SHP77 treated with DMSO at 0.1 percent for 48 hours (cell line): ENCODE results near the gene GLI3.
A peak's percentile ranks its signal among the peaks of the same experiment; 100 is the strongest.

Source experiments
- DNase-seq: peaks from one replicate; lab custom pipeline; 2025; lab: John Stamatoyannopoulos, UW

The GLI3 gene

GRCh38 chr7:42033480-42033879 lies 203.5 kb downstream of the GLI3 start:
- no peak for DNase-seq

GRCh38 chr7:42029405-42029804 lies 207.6 kb downstream of the GLI3 start:
- DNase-seq = no peak

DNA sequence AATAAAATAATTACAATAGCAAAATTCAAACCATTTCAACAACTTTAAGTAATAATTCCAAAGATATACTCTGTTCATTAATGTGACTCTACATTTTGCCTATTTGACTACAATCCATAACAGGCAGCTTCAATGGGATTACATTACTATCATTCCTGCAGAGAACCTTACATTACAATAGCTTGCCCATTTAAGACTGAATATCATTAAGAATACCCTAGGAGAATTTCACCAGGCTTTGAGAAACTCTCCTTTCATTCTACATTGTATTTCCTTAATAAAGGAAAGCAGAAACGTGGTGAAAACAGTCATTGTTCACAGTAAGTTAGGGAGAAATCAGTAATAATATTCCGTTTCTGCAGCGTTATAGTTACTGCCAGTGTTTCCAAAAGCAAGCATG lies 209.5 kb downstream of the GLI3 start:
- DNase-seq = no peak

DNA sequence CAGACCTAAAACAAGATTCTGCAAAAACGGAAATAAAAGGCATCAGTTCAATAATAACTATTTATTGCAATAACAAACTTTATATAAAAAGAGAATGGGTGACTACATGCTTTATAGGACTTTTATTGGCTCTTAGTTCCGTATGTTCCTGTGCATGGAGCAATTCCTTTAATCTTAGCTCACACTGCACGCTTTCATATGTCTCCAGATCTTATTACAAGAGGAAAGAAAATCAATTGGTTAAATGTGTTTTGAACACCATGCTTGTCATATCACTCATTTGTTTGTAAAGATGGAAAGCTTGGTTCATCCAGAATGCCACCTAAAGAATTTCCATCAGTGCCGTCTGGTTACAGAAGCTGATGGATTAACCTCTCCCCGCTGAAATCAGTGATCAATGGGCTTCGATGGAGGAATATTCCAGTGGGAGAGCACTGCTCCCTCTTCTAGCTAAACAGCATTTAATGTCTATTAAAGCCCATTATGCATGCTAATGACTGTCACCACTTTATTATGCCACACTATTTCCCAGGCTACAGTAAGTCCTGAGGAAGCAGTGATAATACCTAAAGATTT lies 210.3 kb downstream of the GLI3 start:
- no peak for DNase-seq

DNA sequence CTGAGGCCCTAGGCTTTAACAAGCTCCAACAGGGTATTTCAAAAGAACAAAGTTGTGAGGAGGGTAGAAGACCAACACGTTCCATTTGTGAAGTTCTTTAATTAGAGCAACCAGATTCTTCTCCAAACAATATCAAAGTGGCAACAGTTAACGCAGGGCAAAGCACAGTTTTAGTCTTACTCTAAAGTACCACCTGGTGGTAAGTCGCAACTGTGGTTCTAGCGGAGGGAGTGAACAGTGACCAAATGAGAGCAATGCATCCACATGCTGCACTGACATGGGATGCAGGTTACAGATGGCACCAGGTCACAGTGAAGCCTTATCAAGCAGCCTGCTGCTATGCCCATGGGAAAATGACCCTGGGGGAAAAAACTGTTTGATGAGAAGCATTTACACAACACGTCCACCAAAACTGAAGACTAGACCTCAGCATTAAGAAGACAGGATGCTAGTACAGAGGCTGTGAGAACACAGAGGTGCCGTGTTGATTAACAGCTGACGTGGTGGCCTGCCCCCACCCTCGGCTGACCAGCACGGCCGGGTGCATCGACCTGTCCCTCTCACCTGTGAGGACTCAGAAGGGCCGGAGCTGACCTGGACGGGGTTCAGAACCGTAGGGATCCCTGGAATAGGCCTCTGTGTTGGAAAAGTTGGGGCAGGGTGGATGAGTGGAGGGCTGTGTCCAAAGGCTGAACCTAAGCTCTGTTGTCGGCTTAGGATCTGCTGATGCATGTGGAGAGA lies 211.2 kb downstream of the GLI3 start:
- no peak for DNase-seq

DNA sequence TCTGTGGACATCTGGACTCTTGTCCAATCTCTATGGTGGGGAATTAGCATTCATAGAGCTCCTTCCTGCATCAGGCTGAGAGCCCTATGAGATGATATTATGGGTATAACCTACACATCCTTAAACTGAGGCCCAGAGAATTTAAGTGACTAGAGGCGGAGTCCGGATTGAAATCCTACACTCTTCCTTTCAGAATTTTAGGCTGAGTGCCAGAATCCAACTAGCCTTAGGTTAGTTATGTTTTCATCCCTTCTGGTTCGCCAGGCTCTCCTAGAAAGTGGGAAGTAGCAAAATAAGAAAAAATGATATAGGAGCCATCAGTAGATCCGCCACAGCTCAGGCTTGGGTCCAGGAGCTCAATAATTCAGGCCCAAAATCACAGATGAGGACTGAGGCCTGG lies 212.5 kb downstream of the GLI3 start:
- no peak for DNase-seq

- DNase-seq = no peak
Observed at GRCh38 chr7:42023262-42023661, 213.7 kb downstream of the GLI3 start.

GRCh38 chr7:42022791-42023190 lies 214.2 kb downstream of the GLI3 start:
- no peak for DNase-seq

GRCh38 chr7:42022056-42022455 lies 215.0 kb downstream of the GLI3 start:
- no peak for DNase-seq

GRCh38 chr7:42021631-42022030 lies 215.4 kb downstream of the GLI3 start:
- no peak for DNase-seq

GRCh38 chr7:42020061-42020460 lies 216.9 kb downstream of the GLI3 start:
- no peak for DNase-seq

DNA sequence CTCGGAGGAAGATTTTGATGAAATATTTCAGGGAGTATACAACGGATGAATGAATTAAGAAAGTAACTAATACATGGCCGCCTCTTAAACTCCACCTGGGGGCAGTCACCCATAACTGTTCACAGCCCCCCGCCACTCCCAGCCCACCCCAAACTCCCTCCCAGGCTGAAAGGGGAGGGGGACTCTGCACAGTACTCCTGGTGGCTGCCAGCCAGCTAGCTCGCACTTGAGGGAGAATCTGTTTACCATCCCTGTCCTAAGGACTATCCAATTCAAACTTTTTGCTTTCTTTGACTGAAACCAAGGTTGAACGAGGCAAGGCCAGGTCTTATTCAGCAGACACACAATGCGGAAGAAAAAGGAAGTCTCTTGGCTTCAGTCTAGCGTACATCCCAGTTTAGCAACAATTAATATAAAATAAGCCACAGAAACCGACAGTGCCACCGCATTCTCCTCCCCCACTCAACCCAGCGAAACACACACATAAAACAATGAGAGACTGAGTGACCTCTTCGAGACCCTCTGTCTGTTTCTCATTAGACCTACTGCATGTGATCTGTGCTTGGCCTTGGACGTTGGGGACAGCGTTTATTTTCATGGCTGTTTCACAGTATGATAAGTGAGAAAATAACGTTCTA lies 219.5 kb downstream of the GLI3 start:
- no peak for DNase-seq

- no peak for DNase-seq
Observed at GRCh38 chr7:42016517-42016916, 220.5 kb downstream of the GLI3 start.

DNA sequence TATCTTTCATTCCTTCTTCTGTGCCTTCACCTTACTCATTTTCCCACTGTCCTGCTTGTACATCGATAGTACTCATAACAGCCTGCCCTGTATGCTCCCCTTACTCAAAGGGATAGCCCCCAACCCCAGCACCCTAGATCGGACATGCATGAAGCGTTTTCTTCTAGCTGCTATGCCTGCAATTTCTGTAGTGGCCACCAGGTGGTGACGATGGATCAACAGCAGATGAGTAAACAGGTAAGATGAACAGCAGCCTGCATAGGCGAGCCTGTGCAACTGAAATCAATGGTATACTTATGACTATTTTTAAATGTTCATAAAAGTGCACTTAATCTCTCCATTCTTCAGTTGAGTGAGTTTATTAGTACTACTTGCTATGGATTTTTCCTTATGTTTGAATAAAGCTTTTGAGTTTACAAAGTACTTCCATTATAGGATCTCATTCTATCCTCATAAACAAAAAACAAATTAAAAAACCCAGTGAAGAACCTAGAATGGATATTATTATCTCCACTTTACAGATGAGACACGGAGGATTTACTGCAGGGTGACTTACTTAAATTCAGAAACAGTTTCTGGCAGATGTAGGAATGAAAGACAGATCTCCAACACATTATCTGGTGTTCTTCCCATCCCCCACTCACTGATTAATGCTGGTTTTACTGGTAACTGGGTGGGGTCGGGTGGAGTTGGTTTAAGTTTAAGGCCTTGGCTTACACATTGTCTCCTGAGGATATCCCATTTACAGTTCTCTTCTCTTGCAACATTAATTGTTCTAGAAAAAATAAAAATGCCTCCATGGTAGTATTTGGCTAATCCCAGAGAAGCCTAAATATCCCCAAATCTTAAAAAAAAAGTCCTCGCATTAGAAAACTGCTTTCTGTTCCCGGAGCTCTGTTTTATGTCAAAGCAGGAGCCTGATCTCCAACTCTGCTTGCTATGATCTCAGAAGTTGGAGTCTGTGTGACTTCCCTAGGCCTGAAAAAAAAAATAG lies 222.1 kb downstream of the GLI3 start:
- DNase-seq = peak; percentile 11

DNA sequence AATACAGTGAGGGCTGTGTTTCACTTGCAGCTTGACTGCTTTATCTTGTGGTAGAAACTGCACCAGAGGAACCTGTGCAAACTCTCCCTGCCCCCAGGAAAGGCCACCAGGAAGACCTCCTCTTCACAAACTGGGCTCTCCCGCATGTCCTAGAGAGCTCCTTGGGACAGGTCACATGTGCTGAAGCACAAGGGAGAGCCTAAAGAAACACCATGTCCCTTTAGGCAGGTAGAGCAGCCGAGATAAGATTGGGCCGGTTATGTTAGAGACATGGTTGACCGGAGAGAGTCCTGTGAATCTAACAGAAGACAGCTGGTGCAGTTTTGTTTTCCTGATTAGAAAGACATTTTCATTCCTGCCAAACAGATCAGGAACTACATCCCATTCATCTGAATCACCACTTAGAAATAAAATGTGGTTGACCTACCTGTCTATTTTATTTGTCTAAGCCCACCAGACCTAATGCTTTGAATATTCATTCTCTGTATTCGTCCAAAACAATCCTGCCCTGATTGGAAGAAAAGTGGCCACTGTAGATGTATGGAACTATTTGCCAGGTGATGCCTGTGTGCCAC lies 224.1 kb downstream of the GLI3 start:
- no peak for DNase-seq

DNA sequence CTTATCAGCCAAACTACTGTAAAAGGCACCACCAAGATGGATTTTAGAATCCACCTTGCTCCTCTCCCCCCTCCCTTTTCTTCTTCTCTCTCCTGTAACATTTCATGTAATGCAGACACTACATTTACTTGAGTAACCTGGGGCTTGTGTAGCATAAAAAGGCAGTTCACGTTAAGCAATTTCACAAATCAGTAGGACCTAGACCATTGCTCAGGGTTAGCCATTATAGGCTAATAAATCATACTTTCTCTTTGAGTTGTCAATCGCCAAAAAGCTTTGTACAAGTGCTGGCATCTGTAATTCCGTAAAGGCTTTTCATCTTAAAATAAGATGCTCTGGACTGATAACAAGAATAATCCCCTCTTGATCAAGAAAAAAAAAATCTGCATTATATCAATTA lies 224.7 kb downstream of the GLI3 start:
- DNase-seq = no peak

GRCh38 chr7:42011846-42012245 lies 225.2 kb downstream of the GLI3 start:
- no peak for DNase-seq

- no peak for DNase-seq
Observed at GRCh38 chr7:42010751-42011150, 226.3 kb downstream of the GLI3 start.

GRCh38 chr7:42006801-42007513 lies 230.1 kb downstream of the GLI3 start:
- no peak for DNase-seq

- DNase-seq = no peak
Observed at GRCh38 chr7:42002654-42003053, 234.4 kb downstream of the GLI3 start.

- DNase-seq = no peak
Observed at GRCh38 chr7:41999736-42000283, 237.2 kb downstream of the GLI3 start.
